ENCODE measurements around the gene NFYC.

Gene NFYC

DNA sequence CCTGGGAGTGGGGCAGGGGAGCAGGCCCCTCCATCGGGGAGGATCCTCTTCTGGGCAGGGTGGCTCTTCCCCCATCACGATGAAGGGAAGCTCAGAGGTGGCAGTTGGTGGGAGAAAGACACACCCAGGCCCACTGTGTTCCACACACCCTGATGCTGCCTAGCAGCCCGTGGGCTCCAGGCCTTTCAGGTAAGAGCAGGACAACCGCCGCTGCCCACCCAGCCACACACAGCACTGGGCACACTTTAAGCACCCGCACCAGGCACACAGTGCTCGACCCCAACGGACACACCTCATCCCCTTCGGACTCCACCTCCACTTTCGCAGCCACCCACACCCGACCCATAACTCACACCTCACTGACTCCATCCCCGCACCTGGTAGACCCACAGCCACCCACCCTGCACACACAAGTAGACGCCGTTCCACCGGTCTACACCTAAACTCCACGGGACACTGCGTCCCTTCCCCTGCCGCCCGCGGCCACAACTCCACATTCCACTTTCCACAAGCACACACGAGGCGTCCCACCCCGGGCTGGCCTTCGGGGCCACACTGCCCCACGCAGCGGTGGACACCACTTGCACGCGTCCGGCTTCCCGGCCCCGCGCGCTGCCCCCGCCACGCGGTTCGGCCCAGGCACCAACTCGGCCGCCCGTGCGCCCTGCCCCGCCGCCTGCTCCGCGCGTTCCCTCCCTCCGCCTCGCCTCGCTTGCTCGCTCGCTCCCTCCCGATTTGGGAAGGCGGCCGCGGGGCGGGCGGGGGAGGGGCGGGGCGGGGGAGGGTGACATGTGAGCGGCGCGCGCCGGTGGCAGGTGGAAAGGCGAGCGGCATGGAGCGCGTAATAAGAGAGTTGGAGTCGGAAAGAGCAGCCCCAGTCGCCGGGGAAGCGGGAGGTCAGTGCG is 91.7 kb downstream of the NFYC start, which contains the start of gene KCNQ4:
TSS of gene KCNQ4 (plus strand) at position 787 of the 905 bp plus-strand sequence. CDS start 307 bp downstream, outside the sequence.
- no peak for DNase-seq

DNA sequence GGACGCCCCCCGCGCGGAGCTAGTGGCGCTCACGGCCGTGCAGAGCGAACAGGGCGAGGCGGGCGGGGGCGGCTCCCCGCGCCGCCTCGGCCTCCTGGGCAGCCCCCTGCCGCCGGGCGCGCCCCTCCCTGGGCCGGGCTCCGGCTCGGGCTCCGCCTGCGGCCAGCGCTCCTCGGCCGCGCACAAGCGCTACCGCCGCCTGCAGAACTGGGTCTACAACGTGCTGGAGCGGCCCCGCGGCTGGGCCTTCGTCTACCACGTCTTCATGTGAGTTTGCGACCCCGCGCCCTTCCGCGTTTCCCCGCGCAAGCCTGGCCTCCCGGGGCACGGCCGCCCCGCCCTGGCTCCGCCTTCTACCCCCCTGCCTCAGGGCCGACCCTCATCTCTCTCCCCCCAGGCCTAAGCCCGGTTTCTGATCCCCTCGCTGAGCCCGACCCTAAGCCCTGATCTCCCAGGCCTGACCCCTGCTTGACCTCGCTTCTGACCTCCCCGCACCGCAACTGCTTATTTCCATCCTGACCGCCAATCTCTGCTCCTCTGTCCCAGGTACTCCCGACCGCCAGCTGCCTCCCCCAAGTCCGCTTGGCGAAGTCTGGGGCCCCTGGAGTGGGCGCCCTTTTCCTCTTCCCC is 92.8 kb downstream of the NFYC start:
- DNase-seq: no peak

DNA sequence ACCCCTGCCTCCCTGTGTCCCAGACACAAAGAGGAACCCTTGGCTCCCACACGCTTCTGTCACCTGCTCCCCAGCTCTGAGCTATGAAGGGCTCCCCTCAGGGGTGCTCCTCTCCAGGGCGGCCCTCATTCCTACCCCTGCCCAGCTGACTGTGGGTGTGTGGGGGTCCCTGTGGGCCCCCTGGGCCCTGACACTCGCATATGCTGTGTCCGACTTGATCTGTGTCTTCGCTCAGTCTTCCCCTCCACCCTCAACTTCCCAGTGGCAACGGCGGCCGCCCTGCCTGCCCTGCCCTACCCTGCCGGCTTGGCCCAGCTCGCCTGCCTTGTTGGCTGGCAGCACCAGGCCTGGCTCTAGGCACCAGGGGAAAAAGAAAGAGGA is 93.3 kb downstream of the NFYC start:
- no peak for DNase-seq

DNA sequence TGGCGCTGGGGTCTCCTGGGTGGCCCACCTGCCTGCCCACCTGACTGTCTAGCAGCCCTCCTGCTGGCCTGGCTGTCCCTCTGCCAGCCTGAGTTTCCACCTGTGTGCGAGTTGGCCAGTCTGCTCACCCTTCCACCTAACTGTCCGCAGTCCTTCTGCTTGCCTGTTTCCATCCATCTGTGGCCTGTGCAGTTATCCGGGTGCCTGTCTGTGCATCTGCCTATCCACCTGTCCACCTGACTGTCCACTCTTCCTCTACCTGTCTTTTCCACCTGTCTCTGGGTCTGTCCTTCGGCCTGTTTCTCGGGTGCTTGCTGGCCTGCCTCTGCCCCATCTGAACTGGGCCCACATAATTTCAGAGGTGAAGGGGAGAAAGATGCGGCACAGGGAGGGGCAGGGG is 93.9 kb downstream of the NFYC start:
- no peak for DNase-seq

DNA sequence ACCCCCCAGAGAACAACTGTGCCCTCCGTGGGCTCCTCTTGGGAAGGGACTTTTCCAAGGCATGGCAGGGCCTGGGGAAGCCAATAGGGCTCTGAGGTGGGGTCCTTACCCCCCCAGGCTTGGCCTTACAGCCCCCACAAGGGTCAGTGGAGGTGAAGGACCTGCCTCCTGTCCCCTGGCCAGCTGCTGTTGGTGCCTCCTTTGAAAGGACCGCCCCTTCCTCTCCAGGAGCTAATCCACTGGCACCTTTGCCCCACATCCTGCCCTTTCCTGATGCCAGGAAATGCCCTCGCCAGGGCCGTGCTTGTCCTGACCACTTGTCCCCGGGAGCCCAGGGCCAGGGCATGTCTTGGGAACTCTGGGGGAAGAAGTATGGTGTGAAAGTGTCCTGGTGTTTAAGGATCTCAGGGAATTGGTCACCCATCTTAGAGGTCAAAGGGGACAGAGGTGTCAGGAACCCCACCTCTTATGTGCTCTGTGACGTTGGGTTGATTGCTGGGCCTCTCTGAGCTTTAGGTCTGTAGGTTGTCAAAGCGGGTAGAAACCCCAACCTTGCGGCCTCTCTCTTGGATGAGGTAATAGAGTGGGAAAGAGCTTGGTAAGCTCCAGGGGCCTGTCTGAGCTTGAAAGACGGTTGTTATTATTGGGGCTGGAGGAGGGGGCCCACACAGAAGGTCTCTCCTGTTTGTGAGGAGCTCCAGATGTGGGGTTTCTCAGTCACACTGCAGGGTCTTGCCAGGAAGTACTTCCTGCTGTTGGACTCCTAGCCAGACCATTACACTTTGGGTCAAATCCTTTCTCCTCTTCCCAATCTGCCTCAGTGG is 94.9 kb downstream of the NFYC start:
- DNase-seq: no peak

DNA sequence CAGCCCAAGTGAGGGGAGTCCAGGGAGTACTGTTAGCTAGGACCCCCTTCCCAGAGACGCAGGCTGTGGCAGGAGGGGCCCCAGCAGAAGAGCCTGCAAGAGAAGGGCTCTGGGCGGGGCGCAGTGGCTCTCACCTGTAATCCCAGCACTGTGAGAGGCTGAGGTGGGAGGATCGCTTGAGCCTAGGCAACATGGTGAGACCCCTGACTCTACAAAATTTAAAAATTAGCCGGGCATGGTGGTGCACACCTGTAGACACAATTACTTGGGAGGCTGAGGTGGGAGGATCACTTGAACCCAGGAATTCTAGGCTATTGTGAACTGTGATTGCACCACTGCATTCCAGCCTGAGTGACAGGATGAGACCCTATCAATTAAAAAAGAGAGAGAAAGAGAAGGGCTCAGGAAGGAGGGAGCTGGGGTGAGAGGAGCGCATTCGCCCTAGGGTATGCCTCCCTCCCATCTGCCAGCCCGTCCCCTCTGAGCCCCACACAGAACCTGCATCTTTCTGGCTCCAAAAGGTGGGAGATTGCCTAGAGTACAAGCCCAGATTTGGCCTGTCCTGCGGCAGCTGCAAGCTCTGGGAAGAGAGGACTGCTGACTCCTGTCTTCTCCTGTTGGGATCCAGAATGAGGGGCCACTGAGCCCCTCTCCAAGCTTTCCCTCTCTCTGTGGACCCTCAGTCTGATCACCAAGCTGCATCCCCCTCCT is 95.6 kb downstream of the NFYC start:
- no peak for DNase-seq

DNA sequence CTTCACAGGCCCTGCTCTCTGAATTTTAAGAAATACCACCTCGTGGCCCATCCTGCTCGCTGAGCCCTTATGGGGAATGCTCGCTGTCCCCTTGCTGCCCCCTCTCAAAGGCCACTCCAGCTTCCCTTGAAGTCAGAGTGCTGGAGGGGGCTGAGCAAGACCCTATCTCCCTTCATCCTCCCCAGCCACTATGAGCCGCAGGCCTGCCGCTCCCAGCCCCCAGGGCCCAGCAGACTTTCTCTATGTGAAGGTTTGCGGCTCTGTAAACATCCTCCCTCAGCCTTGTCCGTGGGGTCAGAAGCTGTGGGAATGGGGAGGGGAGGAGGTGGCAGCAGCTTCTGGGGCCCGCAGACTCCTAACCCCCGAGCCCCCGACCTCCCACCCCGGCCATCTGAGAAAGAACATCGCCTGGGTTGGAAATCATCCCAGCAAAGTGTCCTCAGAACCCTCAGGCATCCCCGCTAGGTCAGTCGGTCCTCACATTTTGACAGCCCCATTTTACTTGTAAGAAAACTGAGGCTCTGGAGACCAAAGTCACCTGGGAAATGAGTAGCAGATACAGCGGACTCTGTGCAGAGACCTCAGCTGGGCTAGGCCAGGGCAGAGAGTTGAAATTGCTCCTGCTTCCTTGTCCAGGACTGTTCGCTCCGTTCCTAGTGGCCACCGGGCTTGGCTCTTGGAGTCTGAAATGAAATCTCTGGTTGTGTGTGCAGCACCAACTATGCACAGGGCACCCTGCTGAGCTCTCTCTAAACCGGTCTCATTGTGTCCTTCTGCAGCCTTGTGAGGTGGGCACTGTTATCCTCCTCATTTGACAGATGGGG is 96.4 kb downstream of the NFYC start:
- DNase-seq: no peak

DNA sequence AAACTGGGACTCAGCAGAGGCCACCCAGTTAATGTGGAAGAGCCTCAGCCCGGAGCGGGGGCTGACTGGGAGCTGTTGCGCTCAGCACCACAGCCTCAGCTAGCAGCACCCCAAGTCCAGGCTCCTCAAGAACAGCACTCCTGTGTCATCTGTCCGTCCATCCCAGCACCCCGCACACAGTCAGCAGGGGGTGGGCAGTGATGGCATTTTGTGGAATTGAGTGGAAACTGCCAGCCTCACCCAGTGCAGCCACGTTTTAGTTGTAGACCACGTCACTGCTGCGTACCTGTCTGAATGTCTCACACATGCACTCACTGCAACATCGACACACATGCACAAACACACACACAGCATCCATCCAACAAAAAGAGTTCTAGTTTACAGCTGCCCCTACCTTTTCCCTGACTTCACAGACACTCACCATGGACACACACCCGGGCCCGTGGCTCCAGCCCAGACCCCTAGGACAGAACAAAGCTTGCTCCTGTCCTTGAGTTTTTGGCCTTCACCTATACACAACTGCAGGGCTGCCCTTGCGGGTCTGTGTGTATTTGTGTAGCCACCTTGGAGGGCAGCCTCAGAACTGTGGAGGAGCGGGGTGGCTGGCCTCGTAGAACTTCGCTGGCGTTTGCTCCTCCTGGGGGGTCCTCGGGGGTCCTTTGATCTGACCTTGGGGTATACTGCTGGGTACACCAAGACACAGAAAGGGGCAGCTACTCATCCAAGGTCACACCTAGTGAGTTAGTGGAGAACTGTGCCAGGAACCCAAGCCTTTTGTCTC is 97.2 kb downstream of the NFYC start:
- no peak for DNase-seq

DNA sequence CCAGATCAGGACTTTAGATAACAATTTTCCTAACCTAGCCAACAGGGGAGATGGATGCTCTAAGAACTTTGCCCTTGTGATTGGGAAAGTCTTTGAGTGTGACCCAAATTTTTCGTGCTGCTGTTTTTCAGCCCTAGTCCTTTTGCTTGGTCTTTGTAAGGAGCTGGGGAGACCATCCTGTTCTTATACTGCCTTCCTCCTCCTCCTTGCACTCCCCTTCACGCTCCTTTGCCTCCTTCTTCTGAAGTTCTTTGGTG is 97.8 kb downstream of the NFYC start:
- DNase-seq: no peak

DNA sequence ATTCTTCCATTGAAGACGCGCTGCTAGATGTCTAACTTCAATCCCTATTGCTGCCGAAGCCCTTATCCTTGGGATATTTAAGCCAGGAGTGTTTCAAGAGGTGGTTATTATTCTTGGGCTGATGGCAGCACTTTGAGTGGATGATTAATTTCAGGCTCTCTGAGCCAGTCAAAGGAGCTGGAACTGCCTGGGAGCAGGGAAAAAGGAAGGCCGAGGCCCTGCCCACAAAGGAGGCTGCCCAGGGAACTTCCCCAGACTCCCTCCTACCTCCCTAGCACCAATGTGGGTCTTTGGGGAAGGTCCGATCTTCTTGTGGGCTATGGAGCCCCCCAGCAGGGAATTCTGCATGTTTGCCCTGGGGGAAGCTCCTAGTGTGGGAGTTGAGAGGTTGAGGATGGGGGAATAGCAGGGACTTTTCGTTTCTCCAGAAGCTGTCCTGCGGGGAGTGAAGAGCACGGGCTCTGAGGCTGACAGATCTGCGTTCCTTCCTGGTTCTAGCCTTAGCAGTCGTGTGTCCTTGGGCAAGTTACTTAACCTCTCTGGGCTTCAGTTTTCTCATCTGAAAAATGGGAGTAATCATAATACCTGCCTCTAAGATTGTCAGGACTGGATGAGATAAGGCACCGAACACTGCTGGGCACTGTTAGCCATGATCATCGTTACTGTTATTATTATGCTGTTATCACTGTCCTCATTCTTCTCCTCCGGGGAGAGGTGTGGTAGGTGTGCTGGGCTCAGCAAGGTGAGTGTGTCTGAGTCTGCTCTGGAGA is 98.3 kb downstream of the NFYC start:
- no peak for DNase-seq

DNA sequence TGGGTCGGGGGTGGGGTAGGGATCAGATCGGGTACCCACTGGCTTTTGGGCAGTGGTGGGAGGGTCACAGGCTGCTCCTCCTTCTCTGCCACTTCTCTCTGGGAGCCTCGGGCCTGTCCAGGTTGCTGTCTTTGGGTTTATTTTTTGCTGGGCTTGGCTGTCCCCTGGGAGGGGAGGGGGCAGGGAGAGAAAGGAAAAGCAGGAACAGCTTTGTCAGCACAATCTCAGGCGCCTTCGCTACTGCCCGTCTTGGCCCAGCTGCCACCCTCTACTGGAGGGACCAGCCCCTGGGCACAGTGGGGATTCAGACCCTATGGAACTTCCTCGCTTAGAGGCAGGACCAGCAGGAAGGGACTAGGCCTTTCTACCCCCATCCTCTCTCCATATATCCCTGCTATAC is 100.5 kb downstream of the NFYC start:
- no peak for DNase-seq

DNA sequence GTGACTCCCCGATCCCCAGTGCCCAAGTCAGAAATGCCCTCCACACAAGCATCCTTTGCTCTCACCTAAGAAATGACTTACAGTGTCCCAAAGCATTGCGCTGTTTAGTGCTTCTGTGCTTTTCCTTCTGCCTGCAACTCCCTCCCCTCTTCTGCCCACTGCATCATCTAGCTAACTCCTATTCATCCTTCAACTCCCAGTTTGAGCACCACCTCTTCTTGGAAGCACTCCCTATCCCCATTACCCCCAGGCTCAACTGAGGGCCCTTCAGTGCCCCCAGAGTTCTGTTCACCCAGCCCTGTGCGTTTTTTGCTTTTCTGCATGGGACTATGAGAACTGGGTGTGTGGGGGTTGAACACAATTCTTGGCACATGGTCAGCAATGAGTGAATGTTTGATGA is 102.1 kb downstream of the NFYC start:
- no peak for DNase-seq

DNA sequence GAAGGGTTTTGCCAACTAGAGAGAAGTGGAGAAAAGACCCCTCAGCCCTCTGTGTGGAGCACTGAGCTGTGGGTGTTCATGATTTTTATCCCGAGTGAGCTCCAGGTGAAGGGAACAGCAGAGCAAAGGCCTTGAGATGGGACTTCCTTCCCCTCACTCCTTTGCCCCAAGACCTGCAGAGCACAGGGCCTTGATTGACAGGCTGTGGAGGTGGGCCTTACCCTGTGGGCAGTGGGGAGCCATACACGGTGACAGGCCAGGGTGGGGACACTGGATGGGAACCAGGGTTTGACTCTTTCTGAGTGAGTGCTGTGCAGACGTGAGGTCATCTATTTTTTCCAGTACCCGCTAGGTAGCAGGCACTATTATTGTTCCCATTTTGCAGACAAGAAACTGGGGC is 102.5 kb downstream of the NFYC start:
- no peak for DNase-seq

DNA sequence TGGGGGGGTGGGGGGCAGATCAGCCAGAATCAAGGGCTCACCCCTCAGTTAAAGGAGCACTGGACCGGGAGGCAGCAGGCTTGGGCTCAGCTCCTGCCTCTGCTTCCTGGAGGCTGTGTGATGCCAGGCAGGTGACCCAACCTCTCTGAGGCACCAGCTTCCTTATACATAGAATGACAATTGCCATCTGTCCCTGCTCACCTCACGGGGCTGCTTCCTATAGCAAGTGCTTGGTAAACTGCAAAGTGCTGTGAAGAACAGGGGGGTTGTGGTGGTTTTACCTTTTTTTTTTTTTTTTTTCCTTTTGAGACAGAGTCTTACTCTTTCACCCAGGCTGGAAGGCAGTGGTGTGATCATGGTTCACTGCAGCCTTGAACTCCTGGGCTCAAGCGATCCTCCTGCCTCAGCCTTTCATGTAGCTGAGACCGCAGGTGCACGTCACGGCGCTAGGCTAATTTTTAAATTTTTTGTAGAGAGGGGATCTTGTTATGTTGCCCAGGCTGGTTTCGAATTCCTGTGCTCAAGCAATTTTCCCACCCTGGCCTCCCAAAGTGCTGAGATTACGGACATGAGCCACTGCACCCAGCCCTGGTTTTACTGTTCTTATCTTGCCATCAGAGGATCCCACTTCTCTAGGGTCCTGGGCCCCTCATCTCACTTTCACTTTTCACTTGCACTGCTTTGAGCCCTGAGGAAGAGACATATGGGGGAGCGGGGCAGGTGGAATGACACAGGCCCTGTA is 103.6 kb downstream of the NFYC start:
- DNase-seq: peak; percentile 19

DNA sequence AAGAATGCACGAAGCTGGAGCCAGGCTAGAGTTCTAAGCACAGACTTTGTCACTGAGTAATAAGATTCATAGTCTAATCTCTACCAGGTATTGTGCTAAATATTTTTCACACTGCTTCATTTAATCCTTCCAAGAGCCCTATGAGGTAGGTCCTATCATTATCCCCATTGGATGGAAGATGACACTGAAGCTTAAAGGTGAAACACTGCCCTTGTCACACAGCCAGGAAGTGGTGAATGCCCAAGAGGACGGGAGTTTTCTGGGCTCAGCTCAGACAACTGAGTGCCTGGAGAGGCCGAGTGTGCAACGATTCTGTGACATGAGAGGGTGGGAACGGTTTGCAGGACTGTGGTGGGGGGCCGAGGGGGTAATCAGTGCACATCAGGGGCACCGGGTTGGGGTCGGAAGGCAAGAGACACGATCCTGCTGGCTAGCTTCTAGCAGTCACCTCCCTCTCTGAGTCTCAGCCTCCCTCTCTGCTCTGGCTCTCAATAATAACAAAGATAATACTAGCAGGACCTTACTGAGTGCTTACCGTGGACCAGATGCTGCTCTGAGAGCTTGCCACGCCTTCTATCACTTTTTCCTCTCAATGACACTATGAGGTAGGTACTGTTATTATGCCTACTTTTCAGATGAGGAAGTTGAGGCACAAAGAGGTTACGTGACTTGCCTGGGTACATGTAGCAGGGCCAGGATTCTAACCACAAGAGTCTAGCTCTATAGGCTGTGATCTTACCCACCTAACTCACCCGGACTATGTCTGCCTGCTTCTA is 104.5 kb downstream of the NFYC start:
- no peak for DNase-seq

DNA sequence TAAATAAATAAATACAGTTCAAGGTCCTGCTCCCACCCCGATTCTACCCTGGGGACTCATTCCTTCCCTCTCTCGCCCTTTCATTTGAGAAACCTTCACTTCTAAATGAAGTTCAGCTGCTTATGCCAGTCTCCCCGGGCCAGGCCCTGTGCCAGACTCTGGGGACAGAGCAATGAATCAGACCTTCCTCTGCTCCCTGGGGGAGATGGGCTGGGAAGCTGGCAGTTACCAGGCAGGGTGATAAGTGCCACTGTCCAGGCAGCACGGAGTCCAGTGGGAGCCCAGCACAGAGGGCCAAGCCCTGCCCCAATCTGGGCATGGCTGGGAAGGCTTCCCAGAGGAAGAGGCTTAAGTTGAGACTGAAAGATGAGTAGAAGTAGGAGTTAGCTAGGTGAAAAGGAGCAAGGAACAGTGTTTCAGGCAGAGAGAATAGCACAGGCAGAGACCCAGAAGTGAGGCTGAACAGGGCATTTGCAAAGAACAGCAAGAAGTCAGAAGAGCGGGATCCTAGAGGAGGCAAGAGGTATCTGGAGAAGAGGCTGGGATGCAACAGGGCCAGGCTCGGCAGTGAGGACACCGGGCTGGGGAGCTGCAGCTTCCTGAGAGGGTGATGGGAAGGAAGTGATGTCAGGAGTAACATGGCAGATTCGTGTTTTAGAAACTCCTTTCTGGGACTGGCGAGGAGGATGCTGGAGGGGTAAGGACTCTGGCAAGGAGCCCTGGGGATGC is 105.6 kb downstream of the NFYC start:
- no peak for DNase-seq

DNA sequence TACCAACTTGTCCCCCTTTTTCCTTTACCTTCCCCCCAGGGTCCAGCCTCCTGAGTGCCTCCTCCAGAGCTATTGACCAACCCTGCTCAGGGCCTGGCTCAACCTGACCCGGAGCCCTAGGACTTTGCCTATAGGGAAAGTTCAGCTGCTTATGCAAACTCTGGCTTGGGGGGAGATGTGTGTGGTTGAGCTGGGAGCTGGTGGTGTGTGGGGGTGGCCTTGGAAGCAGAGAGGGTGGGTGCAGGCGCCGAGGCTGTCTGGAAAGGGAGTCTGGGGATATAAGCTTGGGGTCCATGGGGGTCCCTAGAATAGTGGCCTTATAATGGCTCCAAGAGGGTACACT is 106.1 kb downstream of the NFYC start:
- no peak for DNase-seq
